Activated CD8-positive, alpha-beta memory T cell treated with anti-CD3 and anti-CD28 coated beads, Interleukin-2, amount 50 U/mL, for 1 hour (primary cell): Measurements from ENCODE around the gene TMX4.

Source experiments
- DNase-seq: peaks from one replicate; pipeline ENCODE4 v3.0.0-alpha.2; 2020; ENCODE audit errors: extremely low read depth

TMX4 gene

GRCh38 chr20:8019998-8020247, 362 bp upstream of the TMX4 start:
- no peak for DNase-seq

- DNase-seq = no peak
Measured at GRCh38 chr20:8018958-8019245, 659 bp downstream of the TMX4 start.

GRCh38 chr20:8012724-8013123, 6.8 kb downstream of the TMX4 start:
- DNase-seq = no peak

GRCh38 chr20:8008733-8009132, 10.8 kb downstream of the TMX4 start:
- DNase-seq = no peak

- DNase-seq = no peak
Measured at GRCh38 chr20:8007490-8007889, 12.1 kb downstream of the TMX4 start.

- no peak for DNase-seq
Measured at GRCh38 chr20:8005575-8006366, 13.8 kb downstream of the TMX4 start.

- DNase-seq = no peak
Measured at GRCh38 chr20:8005033-8005432, 14.5 kb downstream of the TMX4 start.

- DNase-seq = no peak
Measured at GRCh38 chr20:8002056-8002455, 17.5 kb downstream of the TMX4 start.

GRCh38 chr20:8000796-8001195, 18.8 kb downstream of the TMX4 start:
- no peak for DNase-seq

GRCh38 chr20:7996898-7997297, 22.7 kb downstream of the TMX4 start:
- no peak for DNase-seq

- no peak for DNase-seq
Measured at GRCh38 chr20:7994809-7995208, 24.8 kb downstream of the TMX4 start.

GRCh38 chr20:7993703-7994102, 25.9 kb downstream of the TMX4 start:
- no peak for DNase-seq

GRCh38 chr20:7993238-7993637, 26.3 kb downstream of the TMX4 start:
- DNase-seq = no peak

- no peak for DNase-seq
Measured at GRCh38 chr20:7990385-7990784, 29.2 kb downstream of the TMX4 start.

GRCh38 chr20:7989379-7989778, 30.2 kb downstream of the TMX4 start:
- DNase-seq = no peak

GRCh38 chr20:7985916-7986315, 33.6 kb downstream of the TMX4 start:
- DNase-seq = no peak

GRCh38 chr20:7984192-7984591, 35.4 kb downstream of the TMX4 start:
- no peak for DNase-seq

- DNase-seq = no peak
Measured at GRCh38 chr20:7981374-7981773, 38.2 kb downstream of the TMX4 start.

GRCh38 chr20:7980332-7981046, 39.1 kb downstream of the TMX4 start:
- no peak for DNase-seq

GRCh38 chr20:7977709-7978108, 41.9 kb downstream of the TMX4 start:
- DNase-seq = no peak

GRCh38 chr20:7975851-7976414, 43.6 kb downstream of the TMX4 start:
- DNase-seq = no peak

- DNase-seq = no peak
Measured at GRCh38 chr20:7974785-7975435, 44.7 kb downstream of the TMX4 start.
